AML-193 (cell line): ENCODE data around the gene INPP5D.
"Not testable (repeated sequence)": the region's sequence is repeated elsewhere in the genome, so short reads cannot be mapped to it uniquely, and the experiment has no call there.

Experiments used
- DNase-seq, 2 experiments: peaks; one replicate each; lab custom pipeline; 2025; lab: John Stamatoyannopoulos, UW

INPP5D gene

DNA sequence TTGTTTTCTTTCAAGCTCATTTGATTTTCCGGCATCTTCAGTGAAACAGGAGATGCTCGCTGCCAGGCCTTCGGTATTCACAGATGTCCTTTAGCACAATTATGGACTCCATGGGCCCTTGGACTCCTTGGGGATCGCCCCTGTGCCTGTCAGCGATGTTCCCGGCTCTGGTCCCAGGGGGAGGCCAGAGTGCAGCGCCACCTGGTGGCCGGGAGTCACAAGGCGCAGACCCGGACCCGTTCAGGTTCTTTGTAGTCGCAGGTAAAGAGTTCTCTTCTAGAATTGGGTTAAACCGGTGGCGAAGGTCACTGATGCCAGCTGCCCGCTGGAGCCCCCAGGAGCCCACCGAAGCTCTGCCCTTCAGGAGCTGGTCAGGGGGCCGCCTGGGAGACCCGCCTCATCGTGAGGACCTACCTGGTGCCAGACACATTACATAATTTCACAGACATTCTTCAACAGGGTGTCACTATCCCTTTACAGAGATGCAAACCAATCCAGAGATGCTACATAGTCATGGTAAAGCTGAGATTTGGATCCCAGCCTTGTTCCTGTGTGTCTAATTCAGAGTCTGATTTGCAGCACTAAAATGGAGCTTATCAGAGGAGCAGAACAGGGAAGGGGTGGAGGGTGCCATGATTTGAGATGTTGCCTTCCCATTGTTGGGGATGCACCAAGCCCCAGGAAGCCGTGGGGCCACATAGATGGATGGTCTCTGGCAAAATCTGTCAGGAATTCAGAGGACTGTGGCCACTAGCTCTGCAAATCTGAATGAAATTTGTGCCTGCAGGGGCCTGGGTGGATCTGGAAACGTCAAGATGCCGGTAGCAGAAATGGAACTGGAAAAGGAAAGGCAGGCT is 6.0 kb upstream of the INPP5D start:
- DNase-seq = peak; percentile 30 to 34

DNA sequence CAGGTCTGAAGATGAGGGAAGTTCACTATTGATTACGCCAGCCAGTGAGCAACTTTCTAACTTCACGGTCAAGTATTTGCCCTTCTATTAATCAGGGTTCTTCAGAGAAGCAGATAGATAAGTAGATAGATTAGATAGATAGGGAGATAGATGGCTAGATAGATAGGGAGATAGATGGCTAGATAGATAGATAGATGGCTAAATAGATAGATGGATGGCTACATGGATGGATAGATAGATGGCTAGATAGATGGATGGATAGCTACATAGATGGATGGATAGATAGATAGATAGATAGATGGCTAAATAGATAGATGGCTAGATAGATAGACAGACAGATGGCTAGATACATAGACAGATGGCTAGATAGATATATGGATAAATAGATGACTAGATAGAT is 4.8 kb upstream of the INPP5D start:
- DNase-seq = no peak

DNA sequence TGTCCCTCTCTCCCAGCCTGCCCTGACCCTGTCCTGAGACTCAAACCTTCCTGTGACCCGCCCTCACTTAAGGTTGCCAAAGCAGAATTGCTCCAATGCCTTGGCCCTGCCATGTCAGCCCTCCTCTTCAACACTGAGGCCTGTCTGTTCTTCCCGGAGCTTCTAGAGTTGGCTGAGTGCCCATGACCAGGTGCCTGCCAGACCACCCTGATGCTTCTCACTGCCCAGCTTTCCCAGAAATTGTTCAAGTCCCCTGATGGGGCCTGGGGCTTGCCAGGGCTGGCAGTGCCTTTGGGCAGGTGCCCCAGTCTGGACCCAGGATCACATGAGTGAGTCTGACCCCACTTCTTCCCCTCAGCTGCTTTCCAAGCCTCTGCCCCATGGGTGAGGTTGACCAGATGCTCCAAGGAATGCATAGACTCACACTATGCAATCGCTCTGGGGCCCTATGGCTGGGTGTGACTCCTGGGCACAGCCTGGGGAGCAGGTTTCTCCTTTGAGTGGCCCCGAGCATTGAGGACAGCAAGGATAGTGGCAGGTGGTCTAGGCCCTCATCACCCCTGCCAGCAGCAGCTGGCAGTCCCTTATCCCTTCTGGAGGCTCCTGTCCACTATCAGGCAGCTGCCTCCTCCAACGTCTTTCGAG is 3.1 kb upstream of the INPP5D start:
- no peak for DNase-seq

DNA sequence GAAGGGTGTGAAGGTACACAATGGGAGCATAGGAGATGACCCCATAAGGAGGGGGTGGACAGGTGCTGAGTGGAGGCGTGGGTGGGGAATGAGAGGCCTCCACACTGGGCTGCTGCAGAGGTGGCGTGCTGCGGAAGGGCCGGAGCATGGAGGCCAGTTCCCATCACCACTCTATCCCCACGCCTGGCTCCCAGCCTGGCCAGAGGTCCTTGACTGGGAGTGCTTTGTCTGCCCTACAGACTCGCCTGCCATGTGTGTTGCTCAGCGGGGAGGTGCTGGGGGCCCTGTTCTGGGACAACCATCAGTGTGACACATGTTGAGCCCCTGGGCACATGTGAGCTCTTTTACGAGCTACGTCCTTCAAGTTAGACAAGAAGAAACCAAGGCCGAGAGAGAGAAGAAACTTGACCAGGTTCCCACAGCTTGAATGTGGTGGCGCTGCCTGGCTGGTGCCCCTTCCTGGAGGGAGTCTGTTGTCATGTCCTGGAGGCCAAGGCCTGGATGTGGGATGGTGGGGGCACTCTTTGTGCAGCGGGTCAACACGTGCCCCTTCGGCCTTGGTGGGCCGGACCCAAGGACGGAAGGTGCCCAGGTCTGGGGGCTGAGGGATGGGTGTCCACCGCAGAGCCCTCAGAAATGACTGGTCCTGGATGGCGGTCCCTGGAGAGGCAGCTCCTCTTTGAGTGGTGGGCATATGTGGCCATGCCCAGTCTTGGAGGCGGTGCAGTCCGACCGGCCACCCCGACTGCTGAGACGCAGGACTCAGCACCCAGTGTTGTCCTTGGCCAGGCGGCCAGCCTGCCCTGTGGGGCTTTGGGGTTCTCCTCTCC is 1.2 kb upstream of the INPP5D start:
- DNase-seq = no peak

- DNase-seq = no peak
These were observed 670 bp upstream of the INPP5D start for GRCh38 chr2:233059547-233059796.

DNA sequence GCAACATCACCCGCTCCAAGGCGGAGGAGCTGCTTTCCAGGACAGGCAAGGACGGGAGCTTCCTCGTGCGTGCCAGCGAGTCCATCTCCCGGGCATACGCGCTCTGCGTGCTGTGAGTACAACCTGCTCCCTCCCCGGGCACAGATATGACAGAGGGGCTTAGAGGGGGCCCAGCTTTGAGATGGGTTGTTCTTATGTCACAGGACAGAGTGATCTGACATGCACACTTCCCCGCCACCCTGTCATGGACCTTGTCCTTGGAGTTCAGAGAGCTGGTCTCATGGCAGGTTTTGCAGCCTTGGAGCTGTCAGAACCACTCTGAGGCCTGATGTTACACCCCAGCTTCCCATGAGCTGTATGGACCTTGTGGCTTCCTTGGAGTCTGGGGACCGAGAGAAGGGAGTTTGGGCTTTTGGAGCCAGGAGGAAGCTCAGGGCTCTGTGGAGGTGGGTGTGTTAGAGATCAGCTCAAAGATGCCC is 398 bp downstream of the INPP5D start:
- DNase-seq = no peak

GRCh38 chr2:233060980-233061590 is 943 bp downstream of the INPP5D start:
- DNase-seq = peak in 1 of 2 experiments; percentile 37

GRCh38 chr2:233061591-233062450 is 1.7 kb downstream of the INPP5D start:
- peak; percentile 58 to 69 for DNase-seq

- DNase-seq = no peak
These were observed 2.3 kb downstream of the INPP5D start for GRCh38 chr2:233062451-233062850.

DNA sequence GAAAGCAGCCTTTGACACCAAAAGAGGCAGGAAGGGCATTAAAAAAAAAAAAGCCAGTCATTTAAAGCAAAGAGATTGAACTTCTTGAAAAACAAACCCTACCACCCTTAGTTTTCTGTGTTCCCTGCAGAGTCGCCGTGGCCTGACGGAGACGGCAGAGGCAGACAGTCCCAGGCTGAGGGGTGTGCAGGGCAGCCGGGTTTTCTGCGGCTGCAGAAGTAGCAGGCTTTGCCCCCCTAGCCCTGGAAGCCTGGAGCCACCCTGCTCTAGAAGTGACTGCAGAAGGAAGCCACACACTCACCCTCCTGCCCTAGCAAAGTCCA is 2.8 kb downstream of the INPP5D start:
- no peak for DNase-seq

DNA sequence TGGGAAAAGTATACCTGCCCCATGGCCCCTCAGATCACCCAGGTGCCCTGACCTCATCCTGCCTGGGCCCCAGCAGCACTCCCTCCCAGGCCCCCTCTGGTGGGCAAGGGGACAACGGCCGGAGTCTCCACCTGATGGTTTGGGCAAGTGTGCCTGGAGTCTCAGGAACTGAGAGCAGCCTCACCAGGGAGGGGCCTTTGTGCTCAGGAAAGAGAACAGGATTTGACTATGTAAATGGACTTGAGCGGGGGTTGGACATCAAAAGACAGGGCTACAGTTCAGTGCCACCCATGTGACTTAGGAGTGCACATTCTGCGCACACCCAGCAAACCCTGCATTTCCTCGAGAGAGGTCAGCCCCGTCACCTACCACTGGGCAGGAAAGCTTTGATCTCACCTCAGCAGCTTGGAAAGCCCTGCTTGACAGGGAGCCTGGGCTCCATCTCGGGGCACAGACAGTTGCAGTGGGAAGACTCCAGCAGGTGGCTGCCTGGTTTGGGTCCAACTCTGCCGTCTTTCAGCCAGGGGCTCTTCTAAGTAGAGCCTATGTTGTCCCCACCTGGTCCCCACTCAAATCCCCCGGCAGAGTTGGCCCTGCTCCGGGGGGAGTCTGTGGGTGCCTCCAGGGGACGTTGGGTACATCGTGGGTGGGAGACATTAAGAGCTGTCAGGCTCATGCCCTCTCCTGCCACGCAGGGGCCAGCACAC is 3.3 kb downstream of the INPP5D start:
- peak; percentile 24 to 56 for DNase-seq

DNA sequence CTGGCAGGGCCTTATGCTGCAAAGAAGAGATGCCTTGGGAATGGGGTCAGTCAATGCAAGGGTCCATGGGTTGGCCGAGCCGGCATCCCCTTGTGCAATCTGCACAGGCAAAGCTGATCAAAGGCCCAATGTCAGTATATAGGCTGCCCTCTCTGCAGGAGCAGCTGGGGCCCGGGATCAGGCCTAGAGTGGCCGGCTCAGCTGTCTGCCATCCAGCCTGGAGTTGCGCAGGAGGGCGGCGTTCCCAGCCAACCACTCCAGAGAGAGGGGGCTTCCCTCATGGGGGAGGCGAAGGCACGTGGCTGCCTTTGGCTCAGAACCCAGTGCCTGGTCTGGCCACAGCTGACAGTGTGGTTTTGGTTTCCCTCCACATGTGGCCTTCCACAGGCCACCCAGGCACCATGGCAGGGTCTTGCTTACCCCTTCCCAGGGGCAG is 3.9 kb downstream of the INPP5D start:
- no peak for DNase-seq

GRCh38 chr2:233064530-233065199 is 4.5 kb downstream of the INPP5D start:
- no peak for DNase-seq

DNA sequence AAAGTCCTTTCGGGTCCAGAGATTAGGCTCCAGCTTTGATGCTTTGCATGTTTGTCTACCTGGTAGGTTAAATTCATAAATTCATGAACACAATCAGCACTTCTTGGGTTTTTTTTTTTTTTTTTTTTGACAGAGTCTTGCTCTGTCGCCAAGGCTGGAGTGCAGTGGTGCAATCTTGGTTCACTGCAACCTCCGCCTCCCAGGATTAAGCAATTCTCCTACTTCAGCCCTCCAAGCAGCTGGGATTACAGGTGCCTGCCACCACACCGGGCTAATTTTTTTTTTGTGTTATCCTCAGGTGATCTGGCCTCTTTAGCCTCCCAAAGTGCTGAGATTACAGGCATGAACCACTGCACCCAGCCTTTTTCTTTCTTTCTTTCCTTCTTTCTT is 5.1 kb downstream of the INPP5D start:
- not testable (repeated sequence) for DNase-seq

GRCh38 chr2:233065954-233066470 is 5.9 kb downstream of the INPP5D start:
- no peak for DNase-seq

DNA sequence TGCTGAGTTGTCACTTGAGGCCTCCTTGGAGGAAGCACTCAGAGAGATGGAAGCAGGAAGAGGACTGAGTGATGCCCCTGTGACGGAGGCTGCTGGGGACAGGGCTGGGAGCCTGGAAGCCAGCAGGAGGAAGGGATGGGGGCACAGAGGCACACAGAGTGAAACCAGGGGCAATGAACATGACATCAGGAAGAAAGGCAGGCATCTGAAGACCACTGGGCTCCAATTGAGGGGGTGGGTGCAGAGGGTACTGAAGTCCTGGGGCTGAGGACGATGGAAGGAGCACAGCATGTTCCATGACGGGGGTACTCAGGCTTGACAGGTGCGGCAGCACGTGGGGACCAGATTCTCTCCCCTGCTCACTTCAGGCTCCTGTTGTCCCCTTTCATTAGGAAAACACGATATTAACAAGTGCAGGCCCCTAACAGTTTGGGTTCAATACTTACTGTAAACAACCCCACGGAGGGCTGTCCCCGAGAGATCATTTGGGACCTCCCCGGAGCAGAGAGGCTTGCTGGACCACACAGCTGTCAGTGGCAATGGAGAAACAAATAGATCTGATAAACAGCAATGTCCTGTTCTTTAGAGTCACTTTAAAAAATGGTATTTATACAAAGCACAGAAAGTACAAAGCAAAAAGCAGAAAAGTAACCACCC is 8.7 kb downstream of the INPP5D start:
- no peak for DNase-seq

DNA sequence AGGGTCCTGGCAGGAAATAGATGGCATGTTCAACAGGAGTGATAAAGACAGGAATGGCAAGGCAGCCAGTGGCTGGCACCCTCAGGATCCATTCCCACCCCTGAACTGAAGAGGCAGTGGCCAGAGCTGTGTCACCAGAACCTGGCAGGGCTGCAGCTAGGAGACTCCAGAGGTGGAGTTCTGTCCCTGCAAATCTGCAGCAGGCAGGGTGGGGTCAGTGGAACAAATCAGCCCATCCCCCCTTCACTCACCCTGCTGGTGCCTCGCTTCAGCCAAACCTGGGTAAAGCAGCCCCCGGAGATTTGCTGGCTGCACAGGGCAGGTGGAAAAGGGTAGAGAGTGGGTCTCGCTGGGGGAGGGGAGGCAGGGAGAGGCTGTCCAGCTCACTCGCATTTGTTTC is 12.7 kb downstream of the INPP5D start:
- DNase-seq = no peak

- DNase-seq = no peak
These were observed 14.0 kb downstream of the INPP5D start for GRCh38 chr2:233074106-233074505.

DNA sequence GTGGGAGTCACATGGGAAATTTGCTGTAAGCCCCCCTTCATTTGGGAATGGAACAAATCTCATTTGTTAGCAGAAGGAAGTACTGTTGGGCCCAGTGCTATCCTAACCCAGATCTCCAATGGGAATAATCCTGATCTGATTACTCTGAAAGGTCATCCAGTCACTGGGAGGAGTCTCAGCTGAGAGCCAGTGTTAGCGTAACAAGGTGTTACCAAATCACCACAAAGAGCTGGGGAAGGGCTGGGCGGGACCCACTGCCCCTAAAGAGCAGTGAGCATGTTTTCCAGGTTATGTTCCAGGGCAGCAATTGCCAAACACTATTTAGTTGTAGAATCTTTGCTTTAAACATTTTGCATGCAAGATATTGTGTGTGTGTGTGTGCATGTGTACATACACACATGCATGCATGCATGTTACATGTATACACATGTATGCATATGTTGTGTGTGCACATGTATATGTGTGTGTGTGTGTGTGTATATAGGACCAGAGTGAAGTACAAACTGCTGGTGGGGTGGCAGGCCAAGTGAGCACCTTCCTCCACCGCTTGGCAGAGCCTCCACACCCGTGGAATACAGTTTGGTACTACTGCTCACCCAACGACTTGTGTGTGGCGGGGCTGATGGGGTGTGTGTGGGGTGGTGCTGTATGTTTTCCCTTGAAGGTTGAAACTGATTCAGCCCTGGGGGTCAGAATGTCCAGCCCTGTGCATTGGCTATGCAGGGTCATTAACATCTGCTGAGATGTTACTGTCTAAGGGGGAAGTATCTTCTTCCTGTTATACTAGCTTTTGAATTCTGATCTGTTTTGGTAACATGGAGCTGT is 15.2 kb downstream of the INPP5D start:
- peak; percentile 30 to 33 for DNase-seq
